T-helper 17 cell (primary cell): ENCODE results near the gene ADIRF. TPM values are rescaled to one million over a fixed set of nuclear protein-coding genes. Genes with fewer than 3 reads are reported as not detected.
"Not testable (repeated sequence)": the region's sequence is repeated elsewhere in the genome, so short reads cannot be mapped to it uniquely, and the experiment has no call there.

ENCODE experiments used
- ATAC-seq: fragments of 150-1000 bp; cut with Tn5 transposase; 2 replicates; pipeline ENCODE4 v1.10.0; 2021; ENCODE audit warnings: mild to moderate bottlenecking, moderate library complexity
- DNase-seq, 3 donors: peaks; one replicate each; pipeline versions ENCODE4 v3.0.0 to v3.0.0-alpha.2; 2020 to 2021
- H3K9me3 ChIP-seq: one replicate; pipeline ENCODE4 v1.7.0; 2013; ENCODE audit warnings: low read length, mild to moderate bottlenecking; ENCODE audit not compliant: control insufficient read depth, poor library complexity, severe bottlenecking
- H3K27ac Mint-ChIP-seq: one replicate; pipeline ENCODE4 v1.8.0; 2022; ENCODE audit warnings: mild to moderate bottlenecking, moderate library complexity, mixed read lengths
- H3K27me3 Mint-ChIP-seq: one replicate; pipeline ENCODE4 v1.8.0; 2022; ENCODE audit warnings: mixed read lengths
- H3K36me3 Mint-ChIP-seq: one replicate; pipeline ENCODE4 v1.8.0; 2022; ENCODE audit warnings: low read depth, mixed read lengths
- H3K4me1 Mint-ChIP-seq: one replicate; pipeline ENCODE4 v1.8.0; 2022; ENCODE audit warnings: mild to moderate bottlenecking, mixed read lengths
- H3K4me3 Mint-ChIP-seq: one replicate; pipeline ENCODE4 v1.8.0; 2022; ENCODE audit warnings: mild to moderate bottlenecking, moderate library complexity, mixed read lengths
- total RNA-seq, 4 donors: library from RNA in 2 of 4; stranded (reverse) in 2 of 4; gene quantifications; one replicate each; pipeline ENCODE4 v1.2.3 and lab custom pipeline; 2022 to 2026

ADIRF gene
- total RNA-seq, 2 donors from 2014 or later = 0.42 TPM; not detected in 1

DNA sequence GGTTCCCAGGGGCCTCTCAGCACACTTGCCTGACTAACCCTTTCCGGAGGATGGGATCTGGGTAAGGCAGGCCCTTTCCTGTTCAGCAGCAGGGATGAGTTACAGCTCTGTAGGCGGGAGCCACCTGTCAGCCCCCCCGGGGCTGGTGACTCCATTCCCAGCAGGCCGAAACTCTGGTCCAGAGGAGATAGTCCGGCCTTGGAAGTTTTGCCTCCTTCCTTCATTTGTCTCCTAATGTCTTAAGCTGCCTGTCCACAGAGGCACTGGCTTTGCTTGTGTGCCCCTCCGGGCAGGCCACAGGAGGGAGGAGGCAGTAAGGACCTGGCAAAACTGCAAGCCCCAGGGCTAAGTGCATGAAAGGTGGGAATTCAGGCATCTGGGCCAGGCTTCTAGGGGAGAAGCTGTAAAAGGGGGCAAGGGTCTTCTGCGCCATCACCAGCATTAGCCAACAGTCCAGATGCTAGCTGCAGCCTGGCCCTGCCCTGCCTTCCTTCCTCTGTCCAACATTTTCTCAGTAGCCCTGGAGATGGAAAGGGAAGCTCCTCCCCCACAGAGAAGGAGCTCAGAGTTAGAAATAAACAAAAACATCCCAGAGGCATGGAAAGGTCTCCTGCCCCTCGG is 1.2 kb downstream of the ADIRF start:
- H3K27me3 Mint-ChIP-seq = no peaks in the 10 kb centered on the region
- H3K4me1 Mint-ChIP-seq = peaks cover 34% of the 10 kb centered on the region
- DNase-seq = no peak
- ATAC-seq = no peak
- H3K27ac Mint-ChIP-seq = peak overlapping the region; percentile 71
- H3K9me3 ChIP-seq = no peaks in the 10 kb centered on the region
- peak overlapping the region; percentile 87 for H3K4me3 Mint-ChIP-seq
- no peaks in the 10 kb centered on the region for H3K36me3 Mint-ChIP-seq

- ATAC-seq (no peak), DNase-seq (no peak)
- Mint-ChIP-seq H3K27me3 (no peaks in the 10 kb centered on the region), H3K27ac (peak overlapping the region; percentile 96), H3K36me3 (no peaks in the 10 kb centered on the region), H3K4me1 (peaks cover 34% of the 10 kb centered on the region), H3K4me3 (peak overlapping the region; percentile 87)
- no peaks in the 10 kb centered on the region for H3K9me3 ChIP-seq
Observed at GRCh38 chr10:86970162-86970981, 2.1 kb downstream of the ADIRF start.

DNA sequence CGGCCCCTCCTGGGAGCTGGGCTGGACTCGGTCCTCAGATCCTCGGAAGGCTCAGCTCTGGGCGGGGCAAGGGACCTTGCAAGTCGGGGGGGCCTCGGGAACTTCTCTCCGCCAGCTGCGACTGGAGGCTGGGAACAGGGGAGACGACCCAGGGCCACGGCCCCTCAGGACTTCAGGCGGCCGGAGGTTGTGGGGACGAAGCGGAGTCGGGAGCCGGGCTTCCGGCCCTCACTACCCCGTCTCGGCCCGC is 2.6 kb downstream of the ADIRF start:
- ATAC-seq = no peak
- Mint-ChIP-seq H3K4me1 (peaks cover 29% of the 10 kb centered on the region), H3K27me3 (no peaks in the 10 kb centered on the region)

GRCh38 chr10:86971232-86971991 is 3.1 kb downstream of the ADIRF start:
- no peaks in the 10 kb centered on the region for H3K36me3 Mint-ChIP-seq
- H3K4me3 Mint-ChIP-seq = peak overlapping the region; percentile 87
- ATAC-seq (peak; percentile 91), DNase-seq (peak; percentile 90 to 92 (median 91))
- H3K9me3 ChIP-seq = no peaks in the 10 kb centered on the region
- peak overlapping the region; percentile 96 for H3K27ac Mint-ChIP-seq
- no peaks in the 10 kb centered on the region for H3K27me3 Mint-ChIP-seq
- H3K4me1 Mint-ChIP-seq = peaks cover 25% of the 10 kb centered on the region

More for the DNA sequence above, 2.6 kb downstream of the ADIRF start:
- Mint-ChIP-seq H3K4me3 (peak overlapping the region; percentile 87), H3K36me3 (no peaks in the 10 kb centered on the region), H3K27ac (peak overlapping the region; percentile 96)
- DNase-seq = no peak
- H3K9me3 ChIP-seq = no peaks in the 10 kb centered on the region

GRCh38 chr10:86972613-86973380 is 4.5 kb downstream of the ADIRF start:
- Mint-ChIP-seq H3K36me3 (no peaks in the 10 kb centered on the region), H3K27me3 (no peaks in the 10 kb centered on the region), H3K4me1 (peaks cover 24% of the 10 kb centered on the region), H3K4me3 (peak overlapping the region; percentile 68), H3K27ac (peak overlapping the region; percentile 96)
- H3K9me3 ChIP-seq = no peaks in the 10 kb centered on the region
- no peak for DNase-seq
- no peak for ATAC-seq

DNA sequence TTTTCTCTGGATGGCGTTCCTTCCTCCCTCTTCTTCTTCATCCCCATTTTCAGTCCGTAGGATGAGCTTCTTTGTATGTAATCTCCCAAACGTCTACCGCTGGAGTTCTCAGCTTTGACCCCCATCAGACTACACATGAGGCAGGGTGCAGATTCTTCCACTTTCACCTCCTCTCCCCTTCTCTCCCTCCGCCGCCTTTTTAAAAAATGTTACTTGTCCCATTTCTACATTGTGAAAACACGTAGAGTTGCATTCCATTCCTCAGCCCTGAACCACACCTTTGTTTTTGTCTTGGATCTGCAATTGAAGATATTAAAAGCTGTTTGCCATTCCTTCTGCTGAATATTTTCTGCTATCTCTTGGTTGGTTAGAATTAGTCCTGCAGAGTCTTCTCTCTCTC is 6.2 kb downstream of the ADIRF start:
- H3K4me1 Mint-ChIP-seq = peaks cover 20% of the 10 kb centered on the region
- no peaks in the 10 kb centered on the region for H3K9me3 ChIP-seq
- no peak overlapping the region for H3K4me3 Mint-ChIP-seq
- H3K27me3 Mint-ChIP-seq = no peaks in the 10 kb centered on the region
- no peaks in the 10 kb centered on the region for H3K36me3 Mint-ChIP-seq
- ATAC-seq (no peak), DNase-seq (no peak)
- H3K27ac Mint-ChIP-seq = peak overlapping the region; percentile 27

DNA sequence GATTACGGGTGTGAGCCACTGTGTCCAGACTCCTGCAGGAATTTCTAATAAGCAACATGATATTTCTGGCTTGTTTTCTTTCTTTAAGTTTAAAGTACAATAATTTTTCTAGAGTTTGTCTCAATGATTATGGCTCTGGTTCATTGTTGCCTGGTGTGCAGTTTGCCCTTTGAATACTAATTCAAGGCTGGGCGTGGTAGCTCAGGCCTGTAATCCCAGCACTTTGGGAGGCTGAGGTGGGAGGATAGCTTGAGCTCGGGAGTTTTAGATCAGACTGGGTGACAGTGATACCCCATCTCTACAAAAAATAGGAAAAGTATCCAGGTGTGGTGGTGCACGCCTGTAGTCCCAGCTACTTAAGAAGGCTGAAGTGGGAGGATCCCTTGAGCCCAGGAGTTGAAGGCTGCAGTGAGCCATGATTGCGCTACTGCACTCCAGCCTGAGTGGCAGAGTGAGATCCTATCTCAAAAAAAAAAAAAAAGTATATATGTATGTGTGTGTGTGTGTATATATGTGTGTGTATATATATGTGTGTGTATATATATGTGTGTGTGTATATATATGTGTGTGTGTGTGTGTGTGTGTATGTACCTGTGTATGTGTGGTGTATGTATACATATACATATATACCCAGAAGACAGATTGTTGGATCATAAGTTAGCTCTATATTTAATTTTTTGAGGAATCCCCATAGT is 8.2 kb downstream of the ADIRF start:
- H3K9me3 ChIP-seq = no peaks in the 10 kb centered on the region
- H3K27ac Mint-ChIP-seq = peak overlapping the region; percentile 87
- ATAC-seq (no peak), DNase-seq (no peak)
- no peaks in the 10 kb centered on the region for H3K36me3 Mint-ChIP-seq
- H3K27me3 Mint-ChIP-seq = no peaks in the 10 kb centered on the region
- peaks cover 11% of the 10 kb centered on the region for H3K4me1 Mint-ChIP-seq
- no peak overlapping the region for H3K4me3 Mint-ChIP-seq

- H3K4me1 Mint-ChIP-seq, ATAC-seq, H3K4me3 Mint-ChIP-seq, H3K9me3 ChIP-seq, DNase-seq, H3K27ac Mint-ChIP-seq, H3K36me3 Mint-ChIP-seq, H3K27me3 Mint-ChIP-seq: not testable (repeated sequence)
Observed at GRCh38 chr10:86978457-86978856, 10.2 kb downstream of the ADIRF start.

GRCh38 chr10:86979296-86979818 is 11.1 kb downstream of the ADIRF start:
- no peaks in the 10 kb centered on the region for H3K36me3 Mint-ChIP-seq
- ATAC-seq = no peak
- no peaks in the 10 kb centered on the region for H3K27me3 Mint-ChIP-seq
- no peak overlapping the region for H3K4me3 Mint-ChIP-seq
- no peak overlapping the region for H3K27ac Mint-ChIP-seq
- no peak for DNase-seq
- H3K9me3 ChIP-seq = no peaks in the 10 kb centered on the region
- peaks cover 3% of the 10 kb centered on the region for H3K4me1 Mint-ChIP-seq

DNA sequence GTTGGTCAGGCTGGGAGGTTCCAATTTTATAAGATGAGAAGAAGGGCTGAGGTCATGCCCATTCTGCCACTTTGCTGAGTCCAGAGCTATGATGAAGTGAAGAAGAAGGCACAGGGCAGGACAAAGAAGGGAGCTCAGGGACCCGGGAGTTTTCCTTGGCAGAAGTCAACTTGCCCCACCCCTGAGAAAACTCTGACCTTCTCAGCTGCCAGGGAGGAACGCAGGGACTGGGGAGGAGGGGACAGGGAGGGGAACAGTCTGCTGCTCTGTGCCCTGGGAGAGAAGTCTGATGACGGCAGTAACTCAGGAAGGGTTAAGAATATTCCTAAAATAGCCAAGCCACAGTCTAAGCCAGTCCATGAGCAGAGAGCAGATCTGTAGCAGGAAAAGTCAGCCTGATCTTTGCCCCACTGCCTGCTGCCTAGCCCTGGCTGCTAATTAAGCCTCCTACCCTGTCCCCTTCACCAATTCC is 11.7 kb downstream of the ADIRF start:
- Mint-ChIP-seq H3K27ac (no peak overlapping the region), H3K4me1 (peaks cover 3% of the 10 kb centered on the region), H3K27me3 (no peaks in the 10 kb centered on the region), H3K36me3 (no peaks in the 10 kb centered on the region), H3K4me3 (no peak overlapping the region)
- H3K9me3 ChIP-seq = no peaks in the 10 kb centered on the region
- ATAC-seq (no peak), DNase-seq (no peak)

- H3K36me3 Mint-ChIP-seq, H3K9me3 ChIP-seq, H3K4me3 Mint-ChIP-seq, H3K27me3 Mint-ChIP-seq, H3K27ac Mint-ChIP-seq, DNase-seq, H3K4me1 Mint-ChIP-seq, ATAC-seq: not testable (repeated sequence)
Observed at GRCh38 chr10:86981020-86981419, 12.7 kb downstream of the ADIRF start.

- no peak for DNase-seq
- ATAC-seq = no peak
- H3K4me1 Mint-ChIP-seq = peaks cover 3% of the 10 kb centered on the region
- no peak overlapping the region for H3K4me3 Mint-ChIP-seq
- no peaks in the 10 kb centered on the region for H3K9me3 ChIP-seq
- H3K27ac Mint-ChIP-seq = no peak overlapping the region
- H3K36me3 Mint-ChIP-seq = no peaks in the 10 kb centered on the region
- no peaks in the 10 kb centered on the region for H3K27me3 Mint-ChIP-seq
Observed at GRCh38 chr10:86981716-86982115, 13.4 kb downstream of the ADIRF start.
